Measurements from ENCODE around the gene KRT4. TPM values are rescaled to one million over a fixed set of nuclear protein-coding genes. Genes with fewer than 3 reads are reported as not detected.

KRT4 gene
- total RNA-seq, 3 donors from 2014 or later (not counting 1 experiment from before 2014, with no cell fraction given) = not detected

GRCh38 chr12:52819731-52820510 lies 6.0 kb upstream of the KRT4 start:
- H3K27ac Mint-ChIP-seq = no peak overlapping the region
- H3K4me3 ChIP-seq (ENCODE audit: low read length) = no peak overlapping the region
- H3K36me3 ChIP-seq (ENCODE audit: control insufficient read depth, insufficient read depth, low read length) = no peaks in the 10 kb centered on the region
- H3K4me1 ChIP-seq (ENCODE audit: control insufficient read depth, insufficient read depth, low read length) = no peaks in the 10 kb centered on the region
- TF ChIP-seq CTCF (IDR thresholded peaks at IDR 0.05) = no peak
- H3K27me3 ChIP-seq (ENCODE audit: control insufficient read depth, insufficient read depth, low read length) = no peaks in the 10 kb centered on the region
- DNase-seq (no peak), ATAC-seq (no peak)
- H3K36me3 Mint-ChIP-seq = no peaks in the 10 kb centered on the region
- no peaks in the 10 kb centered on the region for H3K9me3 ChIP-seq (ENCODE audit: control insufficient read depth, insufficient read depth, low read length)
- H3K9me3 Mint-ChIP-seq = no peaks in the 10 kb centered on the region
- H3K4me3 Mint-ChIP-seq = no peak overlapping the region
- 87% methylated on average over 7 of the region's 7 CpGs for WGBS (ENCODE audit: insufficient coverage)
- H3K27me3 Mint-ChIP-seq (ENCODE audit: low read depth in 2 of 2) = peaks cover 6 to 14% of the 10 kb centered on the region in 2 donors
- no peak overlapping the region for H3K27ac ChIP-seq (ENCODE audit: low read length)
- intact Hi-C loops (cut with micrococcal nuclease) = no loop called here
- peaks cover 0 to 16% of the 10 kb centered on the region in 2 donors for H3K4me1 Mint-ChIP-seq

DNA sequence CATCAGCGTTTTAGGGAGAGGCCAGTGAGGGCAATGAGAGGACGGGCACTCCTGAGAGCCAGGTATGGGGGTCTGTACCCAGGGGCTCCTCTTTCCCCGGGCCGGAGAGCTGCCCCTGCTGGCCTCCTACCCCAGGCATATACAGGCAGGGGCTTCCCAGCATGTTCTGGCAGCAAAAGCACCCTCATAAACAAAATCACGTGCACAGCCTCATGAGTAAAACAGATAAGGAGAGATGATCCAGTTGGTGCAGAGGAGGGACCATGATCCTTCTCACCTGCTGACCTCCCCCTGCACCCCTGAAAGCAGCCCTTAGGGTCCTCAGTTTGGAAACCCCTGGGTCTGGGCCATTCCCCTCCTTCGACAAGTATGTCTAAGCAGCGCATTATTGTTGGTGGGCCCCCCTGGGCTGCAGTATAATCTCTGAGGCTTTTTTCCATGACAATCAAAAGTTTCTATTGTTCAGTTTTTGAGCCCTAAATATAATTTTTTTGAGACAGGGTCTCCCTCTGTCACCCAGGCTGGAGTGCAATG lies 5.0 kb upstream of the KRT4 start:
- H3K27ac Mint-ChIP-seq = no peak overlapping the region
- H3K4me1 ChIP-seq (ENCODE audit: control insufficient read depth, insufficient read depth, low read length) = no peaks in the 10 kb centered on the region
- DNase-seq (no peak), ATAC-seq (no peak)
- peaks cover 4 to 20% of the 10 kb centered on the region in 2 donors for H3K4me1 Mint-ChIP-seq
- WGBS (ENCODE audit: insufficient coverage) = 58% methylated on average over 7 of the region's 7 CpGs
- H3K9me3 Mint-ChIP-seq = no peaks in the 10 kb centered on the region
- H3K4me3 Mint-ChIP-seq = no peak overlapping the region
- H3K4me3 ChIP-seq (ENCODE audit: low read length) = no peak overlapping the region
- H3K27me3 Mint-ChIP-seq (ENCODE audit: low read depth in 2 of 2) = peaks cover 9 to 20% of the 10 kb centered on the region in 2 donors
- TF ChIP-seq CTCF (IDR thresholded peaks at IDR 0.05) = no peak
- H3K27ac ChIP-seq (ENCODE audit: low read length) = no peak overlapping the region
- H3K36me3 ChIP-seq (ENCODE audit: control insufficient read depth, insufficient read depth, low read length) = no peaks in the 10 kb centered on the region
- no peaks in the 10 kb centered on the region for H3K36me3 Mint-ChIP-seq
- intact Hi-C loops (cut with micrococcal nuclease) = no loop called here
- H3K27me3 ChIP-seq (ENCODE audit: control insufficient read depth, insufficient read depth, low read length) = no peaks in the 10 kb centered on the region
- H3K9me3 ChIP-seq (ENCODE audit: control insufficient read depth, insufficient read depth, low read length) = no peaks in the 10 kb centered on the region

GRCh38 chr12:52818388-52818787 lies 4.5 kb upstream of the KRT4 start:
- Mint-ChIP-seq H3K4me1 (peaks cover 4 to 20% of the 10 kb centered on the region in 2 donors), H3K36me3 (no peaks in the 10 kb centered on the region), H3K27ac (no peak overlapping the region), H3K4me3 (no peak overlapping the region), H3K9me3 (no peaks in the 10 kb centered on the region), H3K27me3 (ENCODE audit: low read depth in 2 of 2) (peaks cover 9 to 20% of the 10 kb centered on the region in 2 donors)
- Histone ChIP-seq H3K4me3 (ENCODE audit: low read length) (no peak overlapping the region), H3K4me1 (ENCODE audit: control insufficient read depth, insufficient read depth, low read length) (no peaks in the 10 kb centered on the region), H3K36me3 (ENCODE audit: control insufficient read depth, insufficient read depth, low read length) (no peaks in the 10 kb centered on the region), H3K27me3 (ENCODE audit: control insufficient read depth, insufficient read depth, low read length) (no peaks in the 10 kb centered on the region), H3K9me3 (ENCODE audit: control insufficient read depth, insufficient read depth, low read length) (no peaks in the 10 kb centered on the region), H3K27ac (ENCODE audit: low read length) (no peak overlapping the region)
- DNase-seq (no peak), ATAC-seq (no peak)
- intact Hi-C loops (cut with micrococcal nuclease) = no loop called here
- 69% methylated on average over 7 of the region's 7 CpGs for WGBS (ENCODE audit: insufficient coverage)
- no peak for TF ChIP-seq CTCF (IDR thresholded peaks at IDR 0.05)

All from natural killer cell (primary cell).